OCI-LY3 (cell line): ENCODE results near the gene PTPRD.

Experiments used
- H2AFZ ChIP-seq: fragments of 200-600, 300-600 bp; shearing (Covaris generic); 2 replicates; pipeline ENCODE4 v1.6.0; 2014; ENCODE audit warnings: antibody characterized with exemption, low read depth, low read length
- H3K27ac ChIP-seq: fragments of 200-600, 300-600 bp; sonication (generic); 2 replicates; pipeline ENCODE4 v1.5.1; 2014; ENCODE audit warnings: mild to moderate bottlenecking, low read length, moderate library complexity, mixed read lengths
- H3K27me3 ChIP-seq: fragments of 200-600, 300-600 bp; sonication (generic); 2 replicates; pipeline ENCODE4 v1.6.1; 2014; ENCODE audit warnings: low read depth, low read length, mixed read lengths
- H3K36me3 ChIP-seq: fragments of 200-600, 300-600 bp; sonication (generic); replicated peaks from 2 replicates; pipeline ENCODE3; 2014; ENCODE audit warnings: low read depth, low read length, mixed read lengths
- H3K4me1 ChIP-seq: fragments of 300-600, 200-600 bp; sonication (generic); 2 replicates; pipeline ENCODE4 v1.6.1; 2014; ENCODE audit warnings: low read length, mixed read lengths
- H3K4me2 ChIP-seq: fragments of 200-600, 300-600 bp; sonication (generic); 2 replicates; pipeline ENCODE4 v1.6.1; 2014; ENCODE audit warnings: low read length, mixed read lengths
- H3K4me3 ChIP-seq: fragments of 300-600, 200-600 bp; sonication (generic); 2 replicates; pipeline ENCODE4 v1.5.1; 2014; ENCODE audit warnings: antibody characterized with exemption, mild to moderate bottlenecking, low read length, moderate library complexity
- H3K79me2 ChIP-seq: fragments of 300-600, 200-600 bp; shearing (Covaris generic); 2 replicates; pipeline ENCODE4 v1.6.1; 2014; ENCODE audit warnings: mild to moderate bottlenecking, low read length, mixed read lengths
- H3K9ac ChIP-seq: fragments of 300-600, 200-600 bp; shearing (Covaris generic); 2 replicates; pipeline ENCODE4 v1.6.0; 2014; ENCODE audit warnings: mild to moderate bottlenecking, low read length, moderate library complexity
- H3K9me3 ChIP-seq: fragments of 200-600, 300-600 bp; shearing (Covaris generic); 2 replicates; pipeline ENCODE4 v1.6.1; 2014; ENCODE audit warnings: low read length, mixed read lengths; ENCODE audit not compliant: insufficient read depth
- H4K20me1 ChIP-seq: fragments of 200-600, 300-600 bp; sonication (generic); 2 replicates; pipeline ENCODE4 v1.6.1; 2016; ENCODE audit warnings: low read length, mixed read lengths; ENCODE audit not compliant: insufficient read depth
- CTCF ChIP-seq: fragments of 200-600, 300-600 bp; sonication (generic); IDR thresholded peaks from 2 replicates; pipeline ENCODE4 v1.5.1; 2014; ENCODE audit warnings: antibody characterized with exemption, low read length, low read depth
- EZH2phosphoT487 ChIP-seq: fragments of 200-600 bp; shearing (Covaris generic); IDR thresholded peaks from 2 replicates; pipeline ENCODE4 v1.6.1; 2018; ENCODE audit warnings: antibody characterized with exemption, mixed run types, low read depth

PTPRD gene

GRCh38 chr9:9783211-9783610, 829.6 kb downstream of the PTPRD start:
- Histone ChIP-seq H4K20me1 (no peaks in the 10 kb centered on the region), H3K27me3 (no peaks in the 10 kb centered on the region), H3K4me2 (no peak overlapping the region), H3K36me3 (no peaks in the 10 kb centered on the region), H3K4me1 (no peaks in the 10 kb centered on the region), H3K27ac (no peak overlapping the region), H3K9me3 (no peaks in the 10 kb centered on the region), H3K79me2 (no peaks in the 10 kb centered on the region), H2AFZ (no peak overlapping the region), H3K9ac (no peak overlapping the region), H3K4me3 (no peak overlapping the region)
- TF ChIP-seq EZH2phosphoT487 (no peak), CTCF (no peak)

- Histone ChIP-seq H3K27ac (no peak overlapping the region), H3K36me3 (no peaks in the 10 kb centered on the region), H3K4me2 (no peak overlapping the region), H3K4me3 (no peak overlapping the region), H3K79me2 (no peaks in the 10 kb centered on the region), H2AFZ (peak overlapping the region; percentile 23; the same call in 1 of the 2 replicates), H3K9me3 (no peaks in the 10 kb centered on the region), H3K9ac (no peak overlapping the region), H3K4me1 (no peaks in the 10 kb centered on the region), H4K20me1 (no peaks in the 10 kb centered on the region), H3K27me3 (no peaks in the 10 kb centered on the region)
- TF ChIP-seq EZH2phosphoT487 (no peak), CTCF (no peak)
Measured at GRCh38 chr9:9778293-9778692, 834.5 kb downstream of the PTPRD start.

GRCh38 chr9:9774471-9774870, 838.3 kb downstream of the PTPRD start:
- no peaks in the 10 kb centered on the region for H4K20me1 ChIP-seq
- no peaks in the 10 kb centered on the region for H3K4me1 ChIP-seq
- H3K27me3 ChIP-seq: no peaks in the 10 kb centered on the region
- H3K9me3 ChIP-seq: no peaks in the 10 kb centered on the region
- no peak overlapping the region for H2AFZ ChIP-seq
- no peaks in the 10 kb centered on the region for H3K79me2 ChIP-seq
- H3K4me2 ChIP-seq: no peak overlapping the region
- no peak overlapping the region for H3K4me3 ChIP-seq
- no peak overlapping the region for H3K27ac ChIP-seq
- TF ChIP-seq CTCF (no peak), EZH2phosphoT487 (no peak)
- H3K9ac ChIP-seq: no peak overlapping the region
- H3K36me3 ChIP-seq: no peaks in the 10 kb centered on the region

GRCh38 chr9:9771314-9771713, 841.5 kb downstream of the PTPRD start:
- no peaks in the 10 kb centered on the region for H4K20me1 ChIP-seq
- no peak overlapping the region for H3K4me2 ChIP-seq
- no peaks in the 10 kb centered on the region for H3K4me1 ChIP-seq
- TF ChIP-seq EZH2phosphoT487 (no peak), CTCF (no peak)
- no peak overlapping the region for H3K4me3 ChIP-seq
- no peak overlapping the region for H3K27ac ChIP-seq
- H3K27me3 ChIP-seq: no peaks in the 10 kb centered on the region
- no peaks in the 10 kb centered on the region for H3K79me2 ChIP-seq
- no peak overlapping the region for H3K9ac ChIP-seq
- H3K9me3 ChIP-seq: no peaks in the 10 kb centered on the region
- H3K36me3 ChIP-seq: no peaks in the 10 kb centered on the region
- no peak overlapping the region for H2AFZ ChIP-seq
